Endodermal cell (in vitro differentiated cells): ENCODE measurements around the gene PSMB7. TPM values are rescaled to one million over a fixed set of nuclear protein-coding genes. Genes with fewer than 3 reads are reported as not detected.

Experiments used
- DNase-seq: peaks from one replicate; pipeline ENCODE4 v3.0.0-alpha.2; 2017
- H3K27ac ChIP-seq: 2 replicates; pipeline ENCODE4 v1.5.1; 2013; ENCODE audit warnings: mild to moderate bottlenecking, low read depth, low read length, moderate library complexity
- H3K27me3 ChIP-seq: 2 replicates; pipeline ENCODE4 v1.6.1; 2013; ENCODE audit warnings: mild to moderate bottlenecking, low read length, moderate library complexity; ENCODE audit not compliant: insufficient read depth, control insufficient read depth, poor library complexity, severe bottlenecking
- H3K36me3 ChIP-seq: 2 replicates; pipeline ENCODE4 v1.7.0; 2013; ENCODE audit warnings: mild to moderate bottlenecking, low read length, moderate library complexity; ENCODE audit not compliant: control insufficient read depth, insufficient read depth
- H3K4me1 ChIP-seq: one replicate; pipeline ENCODE4 v1.7.0; 2013; ENCODE audit warnings: low read length; ENCODE audit not compliant: control insufficient read depth, insufficient read depth
- H3K4me3 ChIP-seq: 2 replicates; pipeline ENCODE4 v1.5.1; 2013; ENCODE audit warnings: mild to moderate bottlenecking, low read length, moderate library complexity
- H3K9ac ChIP-seq: 2 replicates; pipeline ENCODE4 v1.6.1; 2013; ENCODE audit warnings: mild to moderate bottlenecking, low read length, moderate library complexity; ENCODE audit not compliant: poor library complexity, severe bottlenecking; ENCODE audit errors: extremely low read depth
- H3K9me3 ChIP-seq: 2 replicates; pipeline ENCODE4 v1.6.1; 2013; ENCODE audit warnings: mild to moderate bottlenecking, low read length, moderate library complexity; ENCODE audit not compliant: control insufficient read depth
- H3K27ac Mint-ChIP-seq: 2 replicates; pipeline ENCODE4 v1.8.0; 2020; ENCODE audit warnings: mixed read lengths
- H3K27me3 Mint-ChIP-seq: 2 replicates; pipeline ENCODE4 v1.8.0; 2021; ENCODE audit warnings: mild to moderate bottlenecking, mixed read lengths; ENCODE audit not compliant: insufficient read depth
- H3K36me3 Mint-ChIP-seq: 2 replicates; pipeline ENCODE4 v1.8.0; 2020; ENCODE audit warnings: low read depth, mixed read lengths
- H3K4me1 Mint-ChIP-seq: 2 replicates; pipeline ENCODE4 v1.8.0; 2020; ENCODE audit warnings: mixed read lengths
- H3K4me3 Mint-ChIP-seq: 2 replicates; pipeline ENCODE4 v1.8.0; 2020; ENCODE audit warnings: mild to moderate bottlenecking, moderate library complexity, mixed read lengths
- H3K9me3 Mint-ChIP-seq: 2 replicates; pipeline ENCODE4 v1.8.0; 2020; ENCODE audit warnings: mild to moderate bottlenecking, mixed read lengths
- WGBS, 2 experiments: methylation state at CpG; one replicate each; pipeline versions ENCODE4 v1.1.5 to v1.1.7; 2013; ENCODE audit warnings: missing lambda C conversion rate in 2 of 2, mixed read lengths in 1 of 2; ENCODE audit not compliant: insufficient coverage in 1 of 2, insufficient read length in 1 of 2; 5-methylcytosine and 5-hydroxymethylcytosine counted together
- total RNA-seq, 2 donors: library from RNA; stranded (reverse); fragmentation: NEBNext Ultra II Directional in 1 of 2; extraction: Animal tissue kit (Norgen Biotek cat#: 25700) in 1 of 2; gene quantifications; 2 replicates in 1 of 2; 3 replicates in 1 of 2; pipeline ENCODE4 v1.2.1, GENCODE V29; 2021
- TF ChIP-seq, protein P1 (sequence below): fragments of 200-600 bp; sonication (generic); conservative IDR thresholded peaks from 2 replicates; pipeline ENCODE4 v1.5.0; 2021; ENCODE audit warnings: antibody characterized with exemption, mild to moderate bottlenecking

The PSMB7 gene
- total RNA-seq, 2 donors from 2014 or later, result 203 to 223 TPM

DNA sequence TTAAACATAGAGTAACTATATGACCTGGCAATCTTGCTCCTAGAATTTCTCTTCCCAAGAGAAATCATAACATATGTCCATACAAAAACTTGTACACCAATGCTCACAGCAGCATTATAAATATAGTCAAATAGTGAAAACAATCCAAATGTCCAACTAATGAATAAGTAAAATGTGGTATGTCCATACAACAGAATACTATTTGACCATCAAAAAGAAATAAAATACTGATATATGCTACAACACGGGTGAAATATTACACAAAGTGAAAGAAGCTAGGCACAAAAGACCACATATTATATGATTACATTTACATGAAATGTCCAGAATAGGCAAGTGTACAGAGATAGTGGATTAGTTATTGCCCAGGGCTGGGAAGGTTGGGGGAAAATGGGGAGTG lies 41.4 kb downstream of the PSMB7 start:
- Histone ChIP-seq H3K36me3 (peaks cover 40% of the 10 kb centered on the region), H3K9me3 (peaks cover 15% of the 10 kb centered on the region), H3K4me3 (no peak overlapping the region), H3K9ac (no peak overlapping the region), H3K27me3 (no peaks in the 10 kb centered on the region), H3K27ac (no peak overlapping the region), H3K4me1 (no peaks in the 10 kb centered on the region)
- no peaks in the 10 kb centered on the region for H3K27me3 Mint-ChIP-seq
- 100% methylated on average over 1 of the region's 1 CpG; no CpG with 5 or more reads in 1 of the 2 experiments for WGBS, 2 experiments
- no peak overlapping the region for H3K27ac Mint-ChIP-seq
- peaks cover 20% of the 10 kb centered on the region for H3K36me3 Mint-ChIP-seq
- TF ChIP-seq, protein P1, sequence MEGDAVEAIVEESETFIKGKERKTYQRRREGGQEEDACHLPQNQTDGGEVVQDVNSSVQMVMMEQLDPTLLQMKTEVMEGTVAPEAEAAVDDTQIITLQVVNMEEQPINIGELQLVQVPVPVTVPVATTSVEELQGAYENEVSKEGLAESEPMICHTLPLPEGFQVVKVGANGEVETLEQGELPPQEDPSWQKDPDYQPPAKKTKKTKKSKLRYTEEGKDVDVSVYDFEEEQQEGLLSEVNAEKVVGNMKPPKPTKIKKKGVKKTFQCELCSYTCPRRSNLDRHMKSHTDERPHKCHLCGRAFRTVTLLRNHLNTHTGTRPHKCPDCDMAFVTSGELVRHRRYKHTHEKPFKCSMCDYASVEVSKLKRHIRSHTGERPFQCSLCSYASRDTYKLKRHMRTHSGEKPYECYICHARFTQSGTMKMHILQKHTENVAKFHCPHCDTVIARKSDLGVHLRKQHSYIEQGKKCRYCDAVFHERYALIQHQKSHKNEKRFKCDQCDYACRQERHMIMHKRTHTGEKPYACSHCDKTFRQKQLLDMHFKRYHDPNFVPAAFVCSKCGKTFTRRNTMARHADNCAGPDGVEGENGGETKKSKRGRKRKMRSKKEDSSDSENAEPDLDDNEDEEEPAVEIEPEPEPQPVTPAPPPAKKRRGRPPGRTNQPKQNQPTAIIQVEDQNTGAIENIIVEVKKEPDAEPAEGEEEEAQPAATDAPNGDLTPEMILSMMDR, result no peak
- no peak for DNase-seq
- H3K4me3 Mint-ChIP-seq, result no peak overlapping the region
- peaks cover 6% of the 10 kb centered on the region for H3K9me3 Mint-ChIP-seq
- peaks cover 22% of the 10 kb centered on the region for H3K4me1 Mint-ChIP-seq

DNA sequence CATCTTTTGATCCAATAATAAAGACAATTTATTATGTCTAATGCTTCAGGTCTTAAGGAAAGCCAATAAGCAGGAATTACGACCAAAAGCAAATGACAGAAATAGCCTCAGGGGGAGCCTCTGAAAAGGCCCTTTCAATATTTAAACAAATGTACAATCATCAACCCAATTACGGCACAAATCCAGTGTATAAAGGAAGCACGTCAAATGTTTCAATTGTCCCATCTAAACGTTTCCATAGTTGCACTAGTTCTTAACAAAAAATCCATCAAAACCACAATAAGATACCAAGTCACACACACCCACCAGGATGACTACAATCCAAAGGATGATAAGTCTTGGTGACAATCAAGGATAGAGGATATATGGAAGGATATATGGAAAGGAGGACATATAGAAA lies 41.9 kb downstream of the PSMB7 start:
- 94% methylated on average over 4 of the region's 4 CpGs; no CpG with 5 or more reads in 1 of the 2 experiments for whole genome bisulfite sequencing, 2 experiments
- no peak overlapping the region for H3K27ac Mint-ChIP-seq

DNA sequence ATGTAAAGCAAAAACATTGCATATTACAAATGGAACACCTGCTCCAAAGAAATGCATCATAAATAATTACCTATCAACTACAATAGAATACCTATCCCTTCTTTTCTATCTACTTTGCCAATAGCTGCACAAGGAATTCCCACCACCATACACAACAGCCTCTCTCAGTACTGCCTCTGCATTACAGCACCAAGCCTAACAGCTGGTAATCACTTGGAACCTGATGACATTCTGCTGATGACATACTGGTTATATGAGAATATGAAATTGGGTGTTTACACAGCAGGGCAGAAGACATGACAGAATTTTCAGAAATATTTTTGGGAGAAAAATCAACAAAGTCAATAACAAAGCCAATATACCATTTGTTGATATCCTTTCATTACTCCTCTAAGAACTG lies 43.2 kb downstream of the PSMB7 start:
- TF ChIP-seq, protein P1, result no peak

More for the DNA sequence above, 41.9 kb downstream of the PSMB7 start:
- no peak overlapping the region for H3K9ac ChIP-seq
- H3K27me3 ChIP-seq, result no peaks in the 10 kb centered on the region
- DNase-seq, result no peak
- Mint-ChIP-seq H3K36me3 (peaks cover 20% of the 10 kb centered on the region), H3K4me3 (no peak overlapping the region), H3K27me3 (no peaks in the 10 kb centered on the region), H3K4me1 (peaks cover 24% of the 10 kb centered on the region), H3K9me3 (peaks cover 6% of the 10 kb centered on the region)
- peaks cover 40% of the 10 kb centered on the region for H3K36me3 ChIP-seq
- H3K9me3 ChIP-seq, result peaks cover 15% of the 10 kb centered on the region
- H3K27ac ChIP-seq, result no peak overlapping the region
- TF ChIP-seq, protein P1, result no peak
- H3K4me3 ChIP-seq, result no peak overlapping the region
- no peaks in the 10 kb centered on the region for H3K4me1 ChIP-seq

More for the DNA sequence above, 43.2 kb downstream of the PSMB7 start:
- no peak overlapping the region for H3K27ac ChIP-seq
- H3K9me3 ChIP-seq, result peaks cover 15% of the 10 kb centered on the region
- peaks cover 20% of the 10 kb centered on the region for H3K36me3 Mint-ChIP-seq
- no peak overlapping the region for H3K9ac ChIP-seq
- no peaks in the 10 kb centered on the region for H3K27me3 ChIP-seq
- H3K4me3 Mint-ChIP-seq, result no peak overlapping the region
- H3K4me3 ChIP-seq, result no peak overlapping the region
- H3K4me1 ChIP-seq, result no peaks in the 10 kb centered on the region
- no peak overlapping the region for H3K27ac Mint-ChIP-seq
- DNase-seq, result no peak
- H3K9me3 Mint-ChIP-seq, result peaks cover 6% of the 10 kb centered on the region
- H3K36me3 ChIP-seq, result peaks cover 27% of the 10 kb centered on the region
- H3K4me1 Mint-ChIP-seq, result peaks cover 22% of the 10 kb centered on the region
- no peaks in the 10 kb centered on the region for H3K27me3 Mint-ChIP-seq
